Activated naive CD8-positive, alpha-beta T cell treated with anti-CD3 and anti-CD28 coated beads, Interleukin-2, amount 10 ng/mL, durations not matched to agents 7 days and 5 days (primary cell): ENCODE measurements around the gene NCOR1. TPM values are rescaled to one million over a fixed set of nuclear protein-coding genes. Genes with fewer than 3 reads are reported as not detected.

ENCODE experiments used
- ATAC-seq: fragments of 150-1000 bp; cut with Tn5 transposase; one replicate; pipeline ENCODE4 v1.10.0; 2021; ENCODE audit warnings: low read depth, moderate library complexity
- POLR2A ChIA-PET: fragments of 350-600 bp; sonication (Branson Sonifier 250); formaldehyde crosslinking; loops from one replicate; lab custom pipeline; 2021; ENCODE audit warnings: antibody characterized with exemption; lab: Charles Lee
- DNase-seq: peaks from one replicate; pipeline ENCODE4 v3.0.0; 2021
- H3K27ac Mint-ChIP-seq: one replicate; pipeline ENCODE4 v1.8.0; 2022; ENCODE audit warnings: mild to moderate bottlenecking, mixed read lengths
- H3K27me3 Mint-ChIP-seq: one replicate; pipeline ENCODE4 v1.8.0; 2022; ENCODE audit warnings: mild to moderate bottlenecking, moderate library complexity, mixed read lengths
- H3K36me3 Mint-ChIP-seq: one replicate; pipeline ENCODE4 v1.8.0; 2021; ENCODE audit warnings: mild to moderate bottlenecking, mixed read lengths
- H3K4me1 Mint-ChIP-seq: one replicate; pipeline ENCODE4 v1.8.0; 2021; ENCODE audit warnings: mixed read lengths
- H3K4me3 Mint-ChIP-seq: one replicate; pipeline ENCODE4 v1.8.0; 2022; ENCODE audit warnings: mild to moderate bottlenecking, moderate library complexity, mixed read lengths
- H3K9me3 Mint-ChIP-seq: one replicate; pipeline ENCODE4 v1.8.0; 2021; ENCODE audit warnings: mixed read lengths
- total RNA-seq, 2 experiments: library from RNA; stranded (reverse); gene quantifications; one replicate each; pipeline ENCODE4 v1.2.3, GENCODE V29; 2021

Gene NCOR1
- total RNA-seq, 2 experiments from 2014 or later, result 157 to 161 TPM

GRCh38 chr17:15981208-15981607 is 234.1 kb downstream of the NCOR1 start:
- ATAC-seq, result peak; percentile 97
- Mint-ChIP-seq H3K4me1 (peaks cover 23% of the 10 kb centered on the region), H3K4me3 (peak overlapping the region; percentile 22), H3K9me3 (no peaks in the 10 kb centered on the region), H3K27ac (peak overlapping the region; percentile 31), H3K27me3 (no peaks in the 10 kb centered on the region), H3K36me3 (peaks cover 43% of the 10 kb centered on the region)
- POLR2A ChIA-PET, result no interaction called here
- no peak for DNase-seq

Other genes starting within 250 kb of the NCOR1 start
- 10 to 100 TPM; 19.6 to 21.8 TPM for gene ZSWIM7, start 215.8 kb downstream of the NCOR1 start, total RNA-seq
- 10 to 100 TPM; 32.5 to 36.7 TPM for gene TTC19, start 215.7 kb downstream of the NCOR1 start, total RNA-seq
- gene PIGL, start 1.7 kb upstream of the NCOR1 start, total RNA-seq, result 10 to 100 TPM; 42.1 to 43.3 TPM
- gene CENPV, start 137.9 kb upstream of the NCOR1 start, total RNA-seq, result 10 to 100 TPM; 18.6 to 19.7 TPM
- 1,000 to 10,000 TPM; 1,069 to 1,087 TPM for gene UBB, start 165.6 kb upstream of the NCOR1 start, total RNA-seq
- gene TRPV2, start 200.0 kb upstream of the NCOR1 start, total RNA-seq, result 100 to 1,000 TPM in 1 of 2 experiments, 10 to 100 TPM in 1; 97.0 to 107 TPM